Measurements from ENCODE around the gene KISS1. TPM values are rescaled to one million over a fixed set of nuclear protein-coding genes. Genes with fewer than 3 reads are reported as not detected.

Gene KISS1
- total RNA-seq, 3 donors from 2014 or later (not counting 1 experiment from before 2014, with no cell fraction given) = not detected

- Histone ChIP-seq H3K9me3 (ENCODE audit: control insufficient read depth, insufficient read depth, low read length) (no peaks in the 10 kb centered on the region), H3K36me3 (ENCODE audit: control insufficient read depth, insufficient read depth, low read length) (no peaks in the 10 kb centered on the region), H3K27me3 (ENCODE audit: control insufficient read depth, insufficient read depth, low read length) (no peaks in the 10 kb centered on the region), H3K4me3 (ENCODE audit: low read length) (no peak overlapping the region), H3K27ac (ENCODE audit: low read length) (no peak overlapping the region), H3K4me1 (ENCODE audit: control insufficient read depth, insufficient read depth, low read length) (peaks cover 6% of the 10 kb centered on the region)
- Mint-ChIP-seq H3K4me3 (no peak overlapping the region), H3K36me3 (no peaks in the 10 kb centered on the region), H3K27ac (no peak overlapping the region), H3K27me3 (ENCODE audit: low read depth in 2 of 2) (peaks cover 0 to 3% of the 10 kb centered on the region in 2 donors), H3K9me3 (no peaks in the 10 kb centered on the region), H3K4me1 (peaks cover 7% of the 10 kb centered on the region in 2 donors)
- no peak for DNase-seq
- no peak for TF ChIP-seq CTCF (IDR thresholded peaks at IDR 0.05)
- 80% methylated on average over 9 of the region's 11 CpGs for WGBS (ENCODE audit: insufficient coverage)
- no peak for ATAC-seq
- intact Hi-C loops (cut with micrococcal nuclease) = no loop called here
These were observed 25.0 kb upstream of the KISS1 start for GRCh38 chr1:204221271-204221670.

- no peak for TF ChIP-seq CTCF (IDR thresholded peaks at IDR 0.05)
- 93% methylated on average over 10 of the region's 10 CpGs for WGBS (ENCODE audit: insufficient coverage)
These were observed 23.8 kb upstream of the KISS1 start for GRCh38 chr1:204219971-204220616.

GRCh38 chr1:204218552-204218951, 22.3 kb upstream of the KISS1 start:
- Mint-ChIP-seq H3K27me3 (ENCODE audit: low read depth in 2 of 2) (peaks cover 0 to 3% of the 10 kb centered on the region in 2 donors), H3K4me3 (no peak overlapping the region), H3K36me3 (no peaks in the 10 kb centered on the region), H3K9me3 (no peaks in the 10 kb centered on the region), H3K27ac (no peak overlapping the region), H3K4me1 (peaks cover 11 to 15% of the 10 kb centered on the region in 2 donors)
- no peak for TF ChIP-seq CTCF (IDR thresholded peaks at IDR 0.05)
- Histone ChIP-seq H3K4me1 (ENCODE audit: control insufficient read depth, insufficient read depth, low read length) (peaks cover 13% of the 10 kb centered on the region), H3K4me3 (ENCODE audit: low read length) (no peak overlapping the region), H3K9me3 (ENCODE audit: control insufficient read depth, insufficient read depth, low read length) (no peaks in the 10 kb centered on the region), H3K27ac (ENCODE audit: low read length) (no peak overlapping the region), H3K36me3 (ENCODE audit: control insufficient read depth, insufficient read depth, low read length) (no peaks in the 10 kb centered on the region), H3K27me3 (ENCODE audit: control insufficient read depth, insufficient read depth, low read length) (no peaks in the 10 kb centered on the region)
- ATAC-seq (peak in 1 of 3 donors; percentile 44), DNase-seq (peak in 1 of 2 donors; percentile 10)
- 50% methylated on average over 2 of the region's 2 CpGs for WGBS (ENCODE audit: insufficient coverage)
- intact Hi-C loops (cut with micrococcal nuclease) = no loop called here

More at GRCh38 chr1:204219971-204220616, 23.8 kb upstream of the KISS1 start:
- no peaks in the 10 kb centered on the region for H3K9me3 ChIP-seq (ENCODE audit: control insufficient read depth, insufficient read depth, low read length)
- Mint-ChIP-seq H3K9me3 (no peaks in the 10 kb centered on the region), H3K36me3 (no peaks in the 10 kb centered on the region), H3K4me3 (no peak overlapping the region), H3K27ac (no peak overlapping the region), H3K27me3 (ENCODE audit: low read depth in 2 of 2) (peaks cover 0 to 3% of the 10 kb centered on the region in 2 donors), H3K4me1 (peaks cover 7% of the 10 kb centered on the region in 2 donors)
- H3K36me3 ChIP-seq (ENCODE audit: control insufficient read depth, insufficient read depth, low read length) = no peaks in the 10 kb centered on the region
- no peak for DNase-seq
- H3K4me3 ChIP-seq (ENCODE audit: low read length) = no peak overlapping the region
- no peaks in the 10 kb centered on the region for H3K27me3 ChIP-seq (ENCODE audit: control insufficient read depth, insufficient read depth, low read length)
- peaks cover 6% of the 10 kb centered on the region for H3K4me1 ChIP-seq (ENCODE audit: control insufficient read depth, insufficient read depth, low read length)
- intact Hi-C loops (cut with micrococcal nuclease) = no loop called here
- H3K27ac ChIP-seq (ENCODE audit: low read length) = no peak overlapping the region
- ATAC-seq = no peak

- Mint-ChIP-seq H3K4me3 (no peak overlapping the region), H3K36me3 (no peaks in the 10 kb centered on the region), H3K9me3 (no peaks in the 10 kb centered on the region), H3K4me1 (peaks cover 11 to 16% of the 10 kb centered on the region in 2 donors), H3K27me3 (ENCODE audit: low read depth in 2 of 2) (peaks cover 0 to 3% of the 10 kb centered on the region in 2 donors), H3K27ac (no peak overlapping the region)
- Histone ChIP-seq H3K27me3 (ENCODE audit: control insufficient read depth, insufficient read depth, low read length) (no peaks in the 10 kb centered on the region), H3K4me3 (ENCODE audit: low read length) (no peak overlapping the region), H3K36me3 (ENCODE audit: control insufficient read depth, insufficient read depth, low read length) (no peaks in the 10 kb centered on the region), H3K4me1 (ENCODE audit: control insufficient read depth, insufficient read depth, low read length) (peaks cover 16% of the 10 kb centered on the region), H3K27ac (ENCODE audit: low read length) (no peak overlapping the region), H3K9me3 (ENCODE audit: control insufficient read depth, insufficient read depth, low read length) (no peaks in the 10 kb centered on the region)
- TF ChIP-seq CTCF (IDR thresholded peaks at IDR 0.05) = no peak
- ATAC-seq (no peak), DNase-seq (no peak)
- WGBS (ENCODE audit: insufficient coverage) = 80% methylated on average over 4 of the region's 4 CpGs
- intact Hi-C loops (cut with micrococcal nuclease) = no loop called here
These were observed 21.3 kb upstream of the KISS1 start for GRCh38 chr1:204217648-204218000.

All from natural killer cell (primary cell).